HEK293 (cell line): ENCODE data around the gene IL17B.

Experiments used
- CTCF ChIA-PET: fragments of 350-600 bp; formaldehyde crosslinking; extraction: SDS; loops from one replicate; lab custom pipeline; 2021; ENCODE audit warnings: antibody characterized with exemption; lab: Yijun Ruan, JAX
- POLR2A ChIA-PET: fragments of 300-600 bp; formaldehyde crosslinking; extraction: SDS; loops from one replicate; lab custom pipeline; 2020; ENCODE audit warnings: antibody characterized with exemption, inconsistent platforms; lab: Yijun Ruan, JAX
- H3K27ac ChIP-seq: fragments of 200-500 bp; sonication (Bioruptor generic); 2 replicates; pipeline ENCODE4 v1.5.1; 2014; ENCODE audit warnings: low read depth, low read length, control low read depth, inconsistent platforms; ENCODE audit errors: extremely low read depth
- H3K36me3 ChIP-seq, 2 experiments: fragments of 200-500 bp in 1 of 2; sonication (Bioruptor generic) in 1 of 2; 1 replicate in 1 of 2; 2 replicates in 1 of 2; pipeline ENCODE4 v1.5.1; 2014 to 2017; ENCODE audit warnings: inconsistent platforms in 2 of 2, low read length in 2 of 2; ENCODE audit not compliant: control insufficient read depth in 2 of 2, insufficient read depth in 1 of 2
- H3K4me1 ChIP-seq: fragments of 200-500 bp; sonication (Bioruptor generic); 2 replicates; pipeline ENCODE4 v1.5.1; 2014; ENCODE audit warnings: mild to moderate bottlenecking, low read length, inconsistent platforms; ENCODE audit not compliant: control insufficient read depth, insufficient read depth
- H3K4me3 ChIP-seq: 2 replicates; pipeline ENCODE4 v1.5.1; 2011; ENCODE audit warnings: low read depth, mild to moderate bottlenecking, control low read depth, low read length, moderate library complexity
- H3K9me3 ChIP-seq: fragments of 200-500 bp; sonication (Bioruptor generic); 2 replicates; pipeline ENCODE4 v1.5.1; 2014; ENCODE audit warnings: low read depth, low read length, inconsistent platforms; ENCODE audit not compliant: control insufficient read depth, insufficient read depth
- GLI4 ChIP-seq: fragments of 450-650 bp; formaldehyde crosslinking; IDR thresholded peaks from 2 replicates; pipeline ENCODE4 v1.5.1; 2016; ENCODE audit warnings: missing biosample characterization, missing genetic modification characterization
- KLF8 ChIP-seq: fragments of 450-650 bp; formaldehyde crosslinking; IDR thresholded peaks from 2 replicates; pipeline ENCODE4 v1.5.1; 2016; ENCODE audit warnings: missing biosample characterization, missing genetic modification characterization
- MZF1 ChIP-seq: fragments of 450-650 bp; formaldehyde crosslinking; IDR thresholded peaks from 2 replicates; pipeline ENCODE4 v1.5.1; 2017; ENCODE audit warnings: missing biosample characterization, missing genetic modification characterization, borderline replicate concordance
- SALL2 ChIP-seq: fragments of 450-650 bp; formaldehyde crosslinking; IDR thresholded peaks from 2 replicates; pipeline ENCODE4 v1.5.0; 2017; ENCODE audit warnings: missing biosample characterization, mild to moderate bottlenecking, missing genetic modification characterization, borderline replicate concordance
- YY2 ChIP-seq: fragments of 450-650 bp; formaldehyde crosslinking; IDR thresholded peaks from 2 replicates; pipeline ENCODE4 v1.5.1; 2016; ENCODE audit warnings: missing biosample characterization, missing genetic modification characterization
- ZBTB21 ChIP-seq: fragments of 450-650 bp; formaldehyde crosslinking; IDR thresholded peaks from 2 replicates; pipeline ENCODE4 v1.5.1; 2017; ENCODE audit warnings: missing biosample characterization, missing genetic modification characterization
- ZBTB49 ChIP-seq: fragments of 450-650 bp; formaldehyde crosslinking; IDR thresholded peaks from 2 replicates; pipeline ENCODE4 v1.5.1; 2016; ENCODE audit warnings: missing biosample characterization, missing genetic modification characterization, low read depth
- ZFHX2 ChIP-seq: fragments of 450-650 bp; formaldehyde crosslinking; conservative IDR thresholded peaks from 2 replicates; pipeline ENCODE4 v1.5.1; 2016; ENCODE audit warnings: missing biosample characterization, missing genetic modification characterization
- ZNF132 ChIP-seq: fragments of 450-650 bp; formaldehyde crosslinking; IDR thresholded peaks from 2 replicates; pipeline ENCODE4 v1.5.1; 2017; ENCODE audit warnings: missing biosample characterization, missing genetic modification characterization, borderline replicate concordance
- ZNF138 ChIP-seq: fragments of 450-650 bp; formaldehyde crosslinking; IDR thresholded peaks from 2 replicates; pipeline ENCODE4 v1.5.1; 2016; ENCODE audit warnings: missing biosample characterization, missing genetic modification characterization, borderline replicate concordance
- ZNF174 ChIP-seq: fragments of 450-650 bp; formaldehyde crosslinking; IDR thresholded peaks from 2 replicates; pipeline ENCODE4 v1.5.0; 2017; ENCODE audit warnings: missing biosample characterization, mild to moderate bottlenecking, missing genetic modification characterization
- ZNF341 ChIP-seq: fragments of 450-650 bp; formaldehyde crosslinking; IDR thresholded peaks from 2 replicates; pipeline ENCODE4; 2016; ENCODE audit warnings: low read depth, missing biosample characterization, missing genetic modification characterization
- ZNF391 ChIP-seq: fragments of 450-650 bp; formaldehyde crosslinking; IDR thresholded peaks from 2 replicates; pipeline ENCODE4 v1.5.1; 2016; ENCODE audit warnings: low read depth, missing biosample characterization, missing genetic modification characterization, borderline replicate concordance
- ZNF501 ChIP-seq: fragments of 450-650 bp; formaldehyde crosslinking; IDR thresholded peaks from 2 replicates; pipeline ENCODE4 v1.5.1; 2016; ENCODE audit warnings: missing biosample characterization, missing genetic modification characterization
- ZNF561 ChIP-seq: fragments of 450-650 bp; IDR thresholded peaks from 2 replicates; pipeline ENCODE4 v1.5.1; 2018; ENCODE audit warnings: missing biosample characterization, missing genetic modification characterization, borderline replicate concordance
- ZNF626 ChIP-seq: fragments of 450-650 bp; sonication (Bioruptor Pico); formaldehyde crosslinking; IDR thresholded peaks from 2 replicates; pipeline ENCODE4 v1.5.1; 2018; ENCODE audit warnings: missing biosample characterization, missing genetic modification characterization, inconsistent platforms
- ZNF768 ChIP-seq: fragments of 450-650 bp; formaldehyde crosslinking; IDR thresholded peaks from 2 replicates; pipeline ENCODE4 v1.5.1; 2018; ENCODE audit warnings: missing biosample characterization, mild to moderate bottlenecking, missing genetic modification characterization
- ZNF777 ChIP-seq: fragments of 450-650 bp; formaldehyde crosslinking; IDR thresholded peaks from 2 replicates; pipeline ENCODE4 v1.5.1; 2017; ENCODE audit warnings: missing biosample characterization, missing genetic modification characterization, borderline replicate concordance
- ZNF830 ChIP-seq: fragments of 450-650 bp; IDR thresholded peaks from 2 replicates; pipeline ENCODE4 v1.5.0; 2018; ENCODE audit warnings: missing biosample characterization, missing genetic modification characterization, low read depth, mild to moderate bottlenecking, moderate library complexity
- ZSCAN18 ChIP-seq: fragments of 450-650 bp; formaldehyde crosslinking; IDR thresholded peaks from 2 replicates; pipeline ENCODE4 v1.5.1; 2016; ENCODE audit warnings: missing biosample characterization, missing genetic modification characterization
- TF ChIP-seq, protein P1 (sequence below): fragments of 450-650 bp; IDR thresholded peaks from 2 replicates; pipeline ENCODE4 v1.5.1; 2018; ENCODE audit warnings: missing biosample characterization, mild to moderate bottlenecking, missing genetic modification characterization
- TF ChIP-seq, protein P2 (sequence below): sonication (generic); formaldehyde crosslinking; IDR thresholded peaks from 2 replicates; pipeline ENCODE4 v1.8.1; 2022; ENCODE audit warnings: mild to moderate bottlenecking, moderate library complexity, missing genetic modification reagents

The IL17B gene

GRCh38 chr5:149333711-149334443 is 45.2 kb downstream of the IL17B start:
- Histone ChIP-seq H3K4me3 (no peak overlapping the region), H3K9me3 (no peaks in the 10 kb centered on the region), H3K36me3 (peaks cover 0 to 11% of the 10 kb centered on the region in 2 experiments; a peak in 1 of 3 replicates), H3K27ac (no peak overlapping the region), H3K4me1 (no peaks in the 10 kb centered on the region)
- ChIA-PET CTCF (interaction anchor here (0.7 to 1.0 kb wide), 4 partner anchors 16 to 821 kb away, joined by 3 to 4 read pairs (median 3); no protein-coding TSS in a partner anchor), POLR2A (interaction anchor here (1.4 kb wide), 1 partner anchor 11 kb away, joined by 7 read pairs; the partner anchor contains the start of gene GRPEL2)
- TF ChIP-seq SALL2 (no peak), ZNF501 (tag by site-specific recombination) (no peak), KLF8 (tag by site-specific recombination) (no peak), ZNF830 (tag by site-specific recombination) (no peak), ZFHX2 (tag by site-specific recombination) (no peak), ZNF777 (tag by site-specific recombination) (no peak), MZF1 (tag by site-specific recombination) (no peak), ZNF768 (tag by site-specific recombination) (no peak), ZNF174 (no peak)
- TF ChIP-seq, protein P1, sequence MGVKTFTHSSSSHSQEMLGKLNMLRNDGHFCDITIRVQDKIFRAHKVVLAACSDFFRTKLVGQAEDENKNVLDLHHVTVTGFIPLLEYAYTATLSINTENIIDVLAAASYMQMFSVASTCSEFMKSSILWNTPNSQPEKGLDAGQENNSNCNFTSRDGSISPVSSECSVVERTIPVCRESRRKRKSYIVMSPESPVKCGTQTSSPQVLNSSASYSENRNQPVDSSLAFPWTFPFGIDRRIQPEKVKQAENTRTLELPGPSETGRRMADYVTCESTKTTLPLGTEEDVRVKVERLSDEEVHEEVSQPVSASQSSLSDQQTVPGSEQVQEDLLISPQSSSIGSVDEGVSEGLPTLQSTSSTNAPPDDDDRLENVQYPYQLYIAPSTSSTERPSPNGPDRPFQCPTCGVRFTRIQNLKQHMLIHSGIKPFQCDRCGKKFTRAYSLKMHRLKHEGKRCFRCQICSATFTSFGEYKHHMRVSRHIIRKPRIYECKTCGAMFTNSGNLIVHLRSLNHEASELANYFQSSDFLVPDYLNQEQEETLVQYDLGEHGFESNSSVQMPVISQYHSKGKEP (tag by site-specific recombination) = no peak

- Histone ChIP-seq H3K4me1 (no peaks in the 10 kb centered on the region), H3K4me3 (no peak overlapping the region)
- ChIA-PET POLR2A (no interaction called here), CTCF (interaction anchor here (0.6 to 1.4 kb wide), 3 partner anchors 40 to 106 kb away, joined by 3 to 4 read pairs (median 4); no protein-coding TSS in a partner anchor)
- TF ChIP-seq ZNF626 (tag by site-specific recombination) (no peak), ZNF391 (tag by site-specific recombination) (no peak)
- TF ChIP-seq, all 188 proteins: peak for 0
- no peak overlapping the region for H3K27ac ChIP-seq
- no peaks in the 10 kb centered on the region for H3K9me3 ChIP-seq
- no peaks in the 10 kb centered on the region for H3K36me3 ChIP-seq
Measured at GRCh38 chr5:149328177-149328576, 50.9 kb downstream of the IL17B start.

DNA sequence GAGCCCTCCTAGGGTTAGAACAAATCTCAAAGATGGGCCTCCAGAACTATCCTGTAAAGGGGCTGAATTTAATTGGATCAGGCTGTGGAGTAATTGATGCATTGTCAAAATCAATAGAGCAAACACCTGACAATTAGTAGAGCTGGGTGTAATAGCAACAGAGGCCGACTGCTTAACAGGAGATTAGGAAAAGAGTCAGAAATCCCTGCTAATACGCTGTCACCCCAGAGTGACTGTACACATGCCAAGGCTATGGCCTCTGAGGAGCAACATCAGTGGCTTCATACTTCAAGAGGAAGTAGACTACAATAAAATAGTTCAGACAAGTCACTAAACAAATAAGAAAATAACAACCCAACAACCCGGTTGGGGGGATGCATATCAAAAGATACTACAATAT is 52.5 kb downstream of the IL17B start:
- no peaks in the 10 kb centered on the region for H3K9me3 ChIP-seq
- H3K27ac ChIP-seq = no peak overlapping the region
- no peaks in the 10 kb centered on the region for H3K4me1 ChIP-seq
- H3K4me3 ChIP-seq = no peak overlapping the region
- H3K36me3 ChIP-seq = no peaks in the 10 kb centered on the region
- CTCF ChIA-PET = interaction anchor here (1.4 kb wide), 1 partner anchor 42 kb away, joined by 4 read pairs; no protein-coding TSS in a partner anchor
- POLR2A ChIA-PET = no interaction called here
- TF ChIP-seq ZNF561 (tag by site-specific recombination) (no peak), GLI4 (tag by site-specific recombination) (no peak), ZSCAN18 (tag by site-specific recombination) (no peak), ZNF341 (tag by site-specific recombination) (no peak), ZBTB21 (no peak), YY2 (no peak), ZNF132 (tag by site-specific recombination) (no peak), ZBTB49 (tag by site-specific recombination) (no peak), ZNF138 (tag by site-specific recombination) (no peak)
- TF ChIP-seq, protein P2, sequence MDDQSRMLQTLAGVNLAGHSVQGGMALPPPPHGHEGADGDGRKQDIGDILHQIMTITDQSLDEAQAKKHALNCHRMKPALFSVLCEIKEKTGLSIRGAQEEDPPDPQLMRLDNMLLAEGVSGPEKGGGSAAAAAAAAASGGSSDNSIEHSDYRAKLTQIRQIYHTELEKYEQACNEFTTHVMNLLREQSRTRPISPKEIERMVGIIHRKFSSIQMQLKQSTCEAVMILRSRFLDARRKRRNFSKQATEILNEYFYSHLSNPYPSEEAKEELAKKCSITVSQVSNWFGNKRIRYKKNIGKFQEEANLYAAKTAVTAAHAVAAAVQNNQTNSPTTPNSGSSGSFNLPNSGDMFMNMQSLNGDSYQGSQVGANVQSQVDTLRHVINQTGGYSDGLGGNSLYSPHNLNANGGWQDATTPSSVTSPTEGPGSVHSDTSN (CRISPR knock-in tag) = no peak
